GM10266 (cell line): ENCODE measurements around the gene SELENOO.

Experiments
- DNase-seq: peaks from one replicate; pipeline ENCODE4 v3.0.0; 2012; ENCODE audit errors: extremely low spot score
- CTCF ChIP-seq: IDR thresholded peaks from 2 replicates; pipeline ENCODE4 v1.5.1; 2012; ENCODE audit warnings: mild to moderate bottlenecking, low read depth; ENCODE audit not compliant: control insufficient read depth, insufficient read depth; ENCODE audit errors: missing control alignments

Gene SELENOO

DNA sequence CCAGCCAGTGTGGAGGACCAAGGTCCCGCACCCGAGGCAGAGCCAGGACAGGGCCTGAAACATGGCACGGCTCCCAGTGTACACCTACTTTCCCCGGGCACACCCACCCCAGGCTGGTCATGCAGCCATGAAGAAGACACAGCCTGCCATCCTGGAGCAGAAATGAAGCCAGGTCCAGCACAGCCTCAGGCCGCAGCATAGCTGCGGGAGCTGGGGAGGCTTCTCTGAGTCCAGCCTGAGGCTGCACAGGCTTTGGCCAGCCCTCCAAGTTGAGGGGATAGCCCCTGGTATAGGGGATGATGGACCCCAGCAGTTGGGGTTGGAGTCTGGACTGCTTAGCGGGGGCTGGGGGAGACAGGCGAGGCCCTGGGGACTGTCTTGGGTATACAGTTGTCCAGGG is 53.1 kb downstream of the SELENOO start:
- no peak for TF ChIP-seq CTCF
- DNase-seq, result no peak

DNA sequence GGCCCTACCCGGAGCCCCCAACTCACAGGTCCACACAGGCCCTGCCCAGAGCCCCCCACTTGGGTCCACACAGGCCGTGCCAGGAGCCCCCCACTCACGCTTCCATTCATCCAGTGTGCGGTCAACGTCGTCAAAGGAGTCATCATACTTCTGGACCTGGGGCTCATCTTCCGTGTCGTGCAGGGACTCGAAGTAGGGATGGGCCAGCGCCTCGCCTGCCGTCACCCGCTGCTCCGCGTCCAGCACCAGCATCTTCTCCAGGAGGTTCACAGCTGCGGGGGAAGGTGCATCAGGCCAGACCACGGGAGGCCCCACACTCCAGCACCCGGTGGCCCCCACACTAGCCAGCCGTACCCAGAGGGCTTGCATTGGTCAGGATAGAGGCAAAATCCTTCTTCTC is 54.3 kb downstream of the SELENOO start:
- TF ChIP-seq CTCF, result no peak
- no peak for DNase-seq

- DNase-seq, result no peak
- TF ChIP-seq CTCF, result no peak
Measured at GRCh38 chr22:50255607-50256006, 54.8 kb downstream of the SELENOO start.

DNA sequence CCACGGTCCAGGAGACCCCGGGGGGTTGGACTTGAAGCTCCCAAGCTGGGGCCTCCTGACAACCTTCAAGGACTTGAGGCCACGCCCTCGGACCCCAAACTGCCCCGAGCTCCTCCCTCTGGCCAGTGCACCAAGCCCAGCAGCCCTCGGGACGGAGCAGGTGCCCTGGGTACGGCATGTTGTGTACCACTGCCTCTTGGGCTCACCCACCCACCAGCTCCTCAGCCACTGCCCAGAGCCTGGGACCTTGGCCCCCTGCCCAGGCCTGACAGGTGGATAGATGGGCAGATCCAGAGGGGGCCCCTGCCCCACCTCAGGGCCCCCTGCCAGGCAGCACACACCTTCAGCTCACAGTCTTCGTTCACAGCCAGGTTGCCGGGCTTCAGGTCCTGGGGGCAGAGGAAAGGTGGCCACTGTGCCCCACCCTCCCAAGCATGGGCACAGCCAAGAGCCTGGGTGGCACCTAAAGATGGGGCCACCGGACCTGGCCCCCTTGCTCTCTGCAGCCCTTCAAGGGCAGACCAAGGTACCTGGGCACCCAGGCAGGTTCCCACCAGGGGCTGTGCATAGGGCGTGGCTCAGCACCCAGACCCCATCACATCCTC is 55.5 kb downstream of the SELENOO start:
- no peak for TF ChIP-seq CTCF

GRCh38 chr22:50257041-50257440 is 56.2 kb downstream of the SELENOO start:
- TF ChIP-seq CTCF, result no peak
- DNase-seq, result no peak

More for the DNA sequence above, 55.5 kb downstream of the SELENOO start:
- no peak for DNase-seq

GRCh38 chr22:50257451-50258360 is 56.9 kb downstream of the SELENOO start:
- no peak for TF ChIP-seq CTCF
- no peak for DNase-seq
